Stimulated activated CD4-positive, alpha-beta T cell treated with anti-CD3 and anti-CD28 coated beads, Interleukin-1b, Interleukin-23, amount 100 ng/mL, for 1 hour (primary cell): Measurements from ENCODE around the gene FAM131C.

ENCODE experiments used
- DNase-seq, 2 donors: peaks; one replicate each; pipeline ENCODE4 v3.0.0-alpha.2; 2020; ENCODE audit warnings: low read depth in 2 of 2

Gene FAM131C

DNA sequence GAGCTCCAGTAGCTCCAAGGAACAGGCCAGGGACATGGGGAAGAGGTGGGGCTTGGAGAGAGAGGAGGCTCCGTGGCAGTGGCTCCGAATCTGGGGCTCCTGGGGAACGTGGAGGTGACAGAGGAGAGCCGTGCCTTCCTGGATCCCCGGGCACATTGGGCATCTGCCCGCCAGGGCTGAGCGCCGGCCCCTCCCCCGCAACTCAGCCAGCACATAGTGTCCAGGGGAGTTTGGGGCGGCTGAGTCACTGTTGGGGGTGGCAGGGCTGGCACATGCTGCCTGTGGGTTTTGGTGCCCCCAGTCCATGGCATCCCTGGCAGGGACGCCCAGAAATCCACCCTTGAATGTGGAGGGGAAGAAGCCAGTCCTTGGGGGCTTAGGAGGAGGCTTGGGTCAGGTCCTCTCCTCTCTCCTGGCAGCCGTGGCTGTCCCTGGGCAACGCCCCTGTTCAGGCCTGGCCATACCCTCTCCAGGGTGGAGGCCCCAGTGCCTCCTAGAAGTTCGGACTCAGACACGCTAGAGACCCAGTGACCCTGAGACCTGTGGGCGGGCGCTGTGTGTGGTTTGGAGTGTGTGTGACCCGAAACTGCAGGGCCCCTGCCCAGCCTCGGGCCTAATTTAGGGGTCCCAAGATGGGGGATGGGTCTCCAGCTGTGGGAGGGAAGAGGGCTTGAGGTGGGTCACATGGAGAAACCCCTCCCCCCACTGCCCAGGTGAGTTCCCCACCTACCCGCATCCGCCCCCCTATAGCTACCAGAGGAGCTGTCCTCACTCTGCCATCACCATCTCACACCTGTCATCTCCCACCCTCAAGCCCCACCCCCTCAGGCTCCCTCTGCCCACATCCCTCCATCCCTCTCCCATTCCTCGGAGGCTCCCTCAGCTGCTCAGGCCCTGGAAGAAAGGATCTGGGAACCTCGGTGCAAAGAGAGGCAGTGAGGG lies 57.2 kb downstream of the FAM131C start:
- DNase-seq: no peak

DNA sequence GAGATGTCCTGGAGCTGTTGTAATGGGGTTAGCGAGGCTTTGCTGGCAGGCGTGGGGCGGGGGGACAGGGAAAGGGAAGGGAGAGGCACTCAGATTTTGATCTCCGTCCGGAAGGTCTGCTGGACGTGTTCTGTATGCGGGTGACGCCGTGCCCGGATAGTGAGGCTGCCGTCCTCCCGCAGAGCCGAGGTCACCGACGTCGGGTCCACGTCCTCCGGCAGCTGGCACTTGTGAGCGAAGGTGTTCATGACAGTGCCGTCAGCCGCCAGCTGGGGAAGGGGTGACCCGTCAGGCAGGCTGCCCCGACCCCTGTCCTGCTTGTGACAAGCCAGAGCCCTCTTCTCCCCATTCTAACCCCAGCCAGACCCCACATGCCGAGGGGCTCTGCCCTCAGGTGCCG lies 58.0 kb downstream of the FAM131C start:
- DNase-seq: no peak

DNA sequence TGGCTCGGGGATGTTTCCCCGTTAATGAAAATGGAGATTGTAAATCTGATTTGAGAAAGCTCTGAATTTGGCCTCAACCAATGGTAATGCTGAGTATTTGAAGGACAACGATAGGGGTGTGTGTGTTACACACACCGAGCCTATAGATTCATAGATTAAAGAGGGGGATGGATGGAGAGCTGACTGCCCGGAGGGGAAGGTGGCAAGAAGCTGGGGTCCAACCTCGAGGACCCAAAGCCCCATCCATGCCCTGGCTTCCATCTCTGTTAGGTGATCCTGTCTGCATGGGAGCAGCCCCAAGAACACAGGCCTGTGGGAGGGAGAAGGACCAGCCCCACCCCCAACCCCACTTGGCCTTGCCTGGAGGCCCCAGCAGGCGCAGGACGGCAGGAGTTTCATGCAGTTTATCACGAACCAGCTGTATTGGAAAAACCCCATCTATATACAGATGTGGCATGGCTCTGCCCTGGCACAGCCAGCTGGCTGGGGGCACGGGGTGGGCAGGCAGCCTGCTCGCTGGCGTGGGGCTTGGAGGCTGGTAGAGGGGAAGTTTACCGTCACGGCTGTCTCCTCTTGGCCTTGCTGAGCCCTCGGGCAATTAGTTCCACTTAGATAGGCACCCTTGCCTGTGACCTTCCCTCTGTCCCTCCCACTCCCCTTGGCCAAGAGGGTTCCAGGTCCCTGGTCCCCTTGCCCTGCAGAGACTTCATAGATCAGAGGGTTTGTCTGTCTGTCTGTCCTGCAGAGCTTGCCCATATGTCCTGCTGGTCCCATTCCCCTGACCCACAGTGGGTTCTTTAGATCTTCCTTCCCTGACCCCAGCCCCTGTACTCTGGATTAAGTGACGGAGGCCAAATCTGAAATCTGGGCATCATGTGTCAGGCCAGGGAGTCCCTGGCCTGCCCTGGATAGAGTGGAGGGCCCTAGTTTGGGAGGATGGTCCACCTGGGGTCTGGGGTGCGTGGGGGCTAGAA lies 58.7 kb downstream of the FAM131C start:
- DNase-seq: no peak

DNA sequence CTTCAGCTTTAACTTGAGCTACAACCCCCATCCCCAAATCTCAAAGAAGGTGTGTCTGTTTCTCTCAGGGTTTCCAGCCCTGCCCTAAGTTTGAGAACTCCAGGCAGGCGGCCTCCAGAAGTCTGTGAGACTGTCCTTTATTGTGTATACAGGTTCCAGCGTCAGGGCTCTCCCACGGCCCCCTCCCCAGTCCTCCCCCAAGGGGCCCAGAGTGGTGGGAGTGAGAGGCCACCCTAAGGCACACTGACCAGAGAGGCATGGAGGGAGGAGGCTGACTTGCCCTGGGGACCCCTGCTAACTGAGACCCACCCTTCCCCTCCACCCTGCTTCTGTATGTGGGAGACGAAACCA lies 59.6 kb downstream of the FAM131C start:
- no peak for DNase-seq

DNA sequence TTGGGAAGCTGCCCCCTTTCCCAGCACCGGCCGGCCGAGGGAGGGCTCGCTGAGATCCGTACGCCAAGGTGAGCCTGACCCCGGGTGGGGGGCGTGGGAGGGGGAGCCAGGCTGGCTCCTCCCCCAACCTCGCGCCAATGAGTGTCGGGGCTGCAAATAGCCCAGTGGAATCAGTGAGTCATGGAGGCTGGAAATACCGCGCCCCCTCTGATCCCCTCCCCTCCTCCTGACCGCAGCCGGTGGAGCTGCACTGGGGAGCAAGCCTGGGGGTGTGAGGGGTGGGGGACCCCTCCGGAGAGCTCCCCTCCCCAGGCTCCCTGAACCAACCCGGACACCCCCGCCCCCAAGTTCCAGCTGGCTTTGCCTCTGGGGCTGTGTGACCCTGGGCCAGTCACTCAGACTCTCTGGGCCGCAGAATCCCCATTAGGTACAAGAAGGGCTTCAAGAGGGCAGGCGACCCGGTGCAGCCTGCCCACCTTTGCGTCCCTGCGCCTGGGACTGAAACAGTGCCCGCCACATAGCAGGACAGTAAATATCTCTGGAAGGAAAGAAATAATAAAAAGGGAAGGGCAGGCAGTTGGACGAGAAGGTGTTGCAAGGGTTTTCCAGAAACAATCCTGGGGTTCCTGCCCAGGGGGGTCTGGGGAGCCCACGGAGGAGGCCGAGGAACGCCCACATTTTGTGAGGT lies 60.1 kb downstream of the FAM131C start:
- DNase-seq: peak; percentile 8 to 31

DNA sequence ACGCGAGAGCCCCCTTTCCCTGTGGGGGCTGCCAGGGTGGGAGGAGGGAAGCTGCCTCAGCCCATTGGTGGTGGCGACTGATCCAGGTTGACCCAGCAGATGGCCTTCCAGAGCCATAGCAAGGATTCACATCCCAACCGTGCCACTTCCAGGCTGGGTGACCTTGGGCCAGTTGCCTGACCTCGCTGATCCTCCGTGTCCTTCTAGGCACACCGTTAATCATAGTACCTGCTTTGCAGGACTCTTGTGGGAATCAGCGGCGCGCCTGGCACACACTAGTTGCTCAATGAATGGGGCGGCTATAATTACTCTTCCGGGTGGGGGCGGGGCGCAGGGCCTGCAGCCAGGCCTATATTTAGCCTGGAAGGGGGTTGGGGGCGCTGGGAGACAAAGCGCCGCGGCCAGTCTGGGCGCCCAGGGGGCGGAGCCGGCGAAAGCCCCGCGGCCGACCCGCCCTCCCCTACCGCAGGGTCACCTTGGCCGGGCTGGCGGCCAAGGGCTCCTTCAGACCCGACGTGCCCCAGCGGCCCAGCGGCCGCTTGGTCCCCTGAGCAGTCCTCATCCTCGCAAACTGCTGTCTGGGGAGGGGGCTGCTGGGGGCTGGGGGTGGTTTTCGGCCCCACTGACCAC lies 60.7 kb downstream of the FAM131C start:
- no peak for DNase-seq

DNA sequence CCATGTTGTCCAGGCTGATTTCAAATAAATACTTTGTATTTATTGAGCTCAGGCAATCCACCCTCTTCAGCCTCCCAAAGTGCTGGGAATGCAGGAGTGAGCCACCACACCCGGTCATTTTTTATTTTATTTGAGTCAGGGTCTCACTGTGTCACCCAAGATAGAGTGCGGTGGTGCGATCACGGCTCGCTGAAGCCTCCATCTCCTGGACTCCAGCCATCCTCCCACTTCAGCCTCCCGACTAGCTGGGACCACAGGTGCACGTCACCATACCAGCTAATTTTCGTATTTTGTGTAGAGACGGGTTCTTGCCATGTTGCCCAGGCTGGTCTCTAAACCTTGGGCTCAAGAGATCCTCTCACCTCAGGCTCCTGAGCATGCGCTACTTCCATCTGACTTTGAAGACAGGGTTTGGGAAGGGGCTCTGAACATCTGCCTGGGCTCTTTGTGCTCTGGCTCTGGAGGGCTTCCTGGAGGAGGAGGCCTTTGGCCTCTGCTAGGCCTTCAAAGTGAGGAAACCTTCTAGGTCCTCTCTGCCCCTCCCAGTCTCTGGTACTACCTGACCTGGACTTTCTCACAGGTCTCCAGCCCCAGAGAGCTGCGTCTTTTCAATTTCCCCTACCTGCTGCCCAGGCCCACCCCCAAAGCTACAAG lies 61.4 kb downstream of the FAM131C start:
- no peak for DNase-seq

DNA sequence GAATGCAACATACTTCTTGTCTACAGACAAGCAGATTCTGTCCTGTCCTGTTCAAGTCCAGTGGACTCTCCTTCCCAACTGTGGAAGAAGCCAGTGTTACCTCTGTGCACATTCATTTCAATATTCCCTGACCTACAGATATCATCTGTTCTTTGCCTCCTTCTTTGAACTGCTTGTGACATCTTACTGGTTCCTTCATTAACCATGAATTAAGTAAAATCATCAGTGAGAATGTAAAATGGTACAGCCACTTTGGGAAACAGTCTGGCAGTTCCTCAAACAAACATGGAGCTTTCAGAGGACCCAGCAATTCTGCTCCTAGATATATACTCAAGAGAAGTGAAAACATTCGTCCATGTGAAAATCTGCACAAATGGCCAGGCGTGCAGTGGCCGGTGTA lies 62.6 kb downstream of the FAM131C start:
- DNase-seq: no peak

DNA sequence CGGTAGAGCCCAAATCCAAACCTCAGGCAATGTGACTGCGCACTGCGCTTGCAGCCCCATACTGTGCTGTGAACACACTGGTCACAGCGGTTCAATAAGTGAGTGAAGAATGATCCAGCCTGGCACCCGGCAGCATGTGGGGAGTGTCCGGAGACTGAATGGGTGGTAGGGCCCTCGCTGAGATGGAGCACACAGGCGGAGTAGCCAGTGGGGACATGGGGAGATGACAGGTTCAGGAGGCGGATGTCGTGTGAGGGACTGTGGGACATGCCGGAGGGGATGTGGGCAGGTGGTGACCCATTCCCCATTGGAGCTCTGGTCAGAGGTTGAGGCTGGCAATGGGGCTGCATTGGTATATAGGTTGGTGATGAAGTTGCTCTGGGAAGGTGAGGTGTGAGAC lies 63.8 kb downstream of the FAM131C start:
- DNase-seq: no peak

DNA sequence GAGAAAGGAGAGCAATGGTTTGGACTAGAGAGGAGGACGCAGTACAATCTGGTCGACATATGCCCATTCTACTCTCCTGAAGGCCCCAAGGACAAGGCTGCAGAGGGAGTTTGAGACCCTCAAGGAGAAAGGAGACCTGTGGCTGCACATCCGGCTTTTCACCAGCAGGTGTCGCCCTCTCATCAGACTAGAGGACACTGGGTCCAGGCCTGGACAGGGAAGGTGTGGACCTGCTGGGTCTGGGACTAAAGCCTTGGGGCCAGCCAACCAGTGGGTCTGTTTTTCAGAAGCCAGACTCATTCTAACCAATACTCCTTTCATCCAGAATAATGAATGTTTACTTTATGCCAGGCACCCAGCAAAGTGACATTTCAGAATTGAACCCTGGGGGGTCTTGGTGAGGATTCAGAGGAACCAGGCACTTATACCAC lies 64.4 kb downstream of the FAM131C start:
- peak; percentile 19 to 60 for DNase-seq
